ENCODE measurements around the gene SLC6A18.

The SLC6A18 gene

DNA sequence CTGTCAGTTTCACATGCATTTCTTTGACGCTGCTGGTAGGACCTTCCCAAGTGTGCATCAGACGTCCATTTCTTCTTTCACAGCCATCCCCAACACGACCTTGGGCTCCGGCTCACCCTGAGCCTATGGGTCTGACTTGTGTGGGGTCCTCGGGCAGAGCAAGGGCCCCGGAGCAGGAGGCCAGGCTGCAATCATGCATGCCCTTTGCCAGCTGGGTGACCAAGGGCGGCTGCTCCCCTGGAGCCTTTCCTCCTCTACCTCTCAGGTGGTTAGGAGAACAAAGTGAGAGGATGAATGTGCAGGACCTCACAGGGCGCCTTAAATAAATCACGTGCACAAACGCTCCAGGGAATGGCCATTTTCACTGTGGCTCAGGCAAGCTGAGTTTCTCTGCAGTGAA is 36.5 kb downstream of the SLC6A18 start:
- H3K27ac ChIP-seq, result no peak overlapping the region
- no peak overlapping the region for H2AFZ ChIP-seq
- no peak overlapping the region for H3K4me2 ChIP-seq (ENCODE audit: low read length)
- no peaks in the 10 kb centered on the region for H3K79me2 ChIP-seq
- no peaks in the 10 kb centered on the region for H3K9me3 ChIP-seq (ENCODE audit: control insufficient read depth, low read length)
- no peak overlapping the region for H3K9ac ChIP-seq
- no peak for TF ChIP-seq CTCF (IDR thresholded peaks at IDR 0.05)
- H3K4me1 ChIP-seq, result no peaks in the 10 kb centered on the region
- no peaks in the 10 kb centered on the region for H3K27me3 ChIP-seq (ENCODE audit: control insufficient read depth, insufficient read depth, low read length)
- no peak overlapping the region for H3K4me3 ChIP-seq (ENCODE audit: low read depth, low read length)
- H3K36me3 ChIP-seq (ENCODE audit: control insufficient read depth, insufficient read depth, low read length), result no peaks in the 10 kb centered on the region

- Histone ChIP-seq H3K79me2 (no peaks in the 10 kb centered on the region), H3K9me3 (ENCODE audit: control insufficient read depth, low read length) (no peaks in the 10 kb centered on the region), H2AFZ (no peak overlapping the region), H3K27me3 (ENCODE audit: control insufficient read depth, insufficient read depth, low read length) (no peaks in the 10 kb centered on the region), H3K4me2 (ENCODE audit: low read length) (no peak overlapping the region), H3K36me3 (ENCODE audit: control insufficient read depth, insufficient read depth, low read length) (no peaks in the 10 kb centered on the region), H3K27ac (no peak overlapping the region), H3K4me1 (no peaks in the 10 kb centered on the region), H3K9ac (no peak overlapping the region), H3K4me3 (ENCODE audit: low read depth, low read length) (no peak overlapping the region)
- no peak for TF ChIP-seq CTCF (IDR thresholded peaks at IDR 0.05)
Observed at GRCh38 chr5:1262381-1262780, 37.2 kb downstream of the SLC6A18 start.

- Histone ChIP-seq H3K9ac (no peak overlapping the region), H3K4me1 (no peaks in the 10 kb centered on the region), H3K4me3 (ENCODE audit: low read depth, low read length) (no peak overlapping the region), H3K79me2 (no peaks in the 10 kb centered on the region), H3K27ac (no peak overlapping the region), H3K36me3 (ENCODE audit: control insufficient read depth, insufficient read depth, low read length) (no peaks in the 10 kb centered on the region), H2AFZ (no peak overlapping the region), H3K9me3 (ENCODE audit: control insufficient read depth, low read length) (no peaks in the 10 kb centered on the region), H3K27me3 (ENCODE audit: control insufficient read depth, insufficient read depth, low read length) (no peaks in the 10 kb centered on the region), H3K4me2 (ENCODE audit: low read length) (no peak overlapping the region)
- no peak for TF ChIP-seq CTCF (IDR thresholded peaks at IDR 0.05)
Observed at GRCh38 chr5:1264211-1264610, 39.0 kb downstream of the SLC6A18 start.

- Histone ChIP-seq H3K4me3 (ENCODE audit: low read depth, low read length) (no peak overlapping the region), H3K27ac (no peak overlapping the region), H2AFZ (no peak overlapping the region), H3K9ac (no peak overlapping the region), H3K9me3 (ENCODE audit: control insufficient read depth, low read length) (no peaks in the 10 kb centered on the region), H3K27me3 (ENCODE audit: control insufficient read depth, insufficient read depth, low read length) (no peaks in the 10 kb centered on the region), H3K4me2 (ENCODE audit: low read length) (no peak overlapping the region), H3K36me3 (ENCODE audit: control insufficient read depth, insufficient read depth, low read length) (no peaks in the 10 kb centered on the region), H3K4me1 (no peaks in the 10 kb centered on the region), H3K79me2 (no peaks in the 10 kb centered on the region)
- TF ChIP-seq CTCF (IDR thresholded peaks at IDR 0.05), result no peak
Observed at GRCh38 chr5:1265026-1265425, 39.8 kb downstream of the SLC6A18 start.
